Muscle layer of colon (tissue), 2 donors: ENCODE data around the gene PLET1.

Experiments used
- H3K27ac ChIP-seq: one replicate; pipeline ENCODE4 v1.7.0; 2013; ENCODE audit warnings: low read depth, mild to moderate bottlenecking, low read length, moderate library complexity
- H3K27me3 ChIP-seq, 2 donors: one replicate each; pipeline ENCODE4 v1.7.0; 2013; ENCODE audit warnings: low read length in 2 of 2, mild to moderate bottlenecking in 2 of 2; ENCODE audit not compliant: insufficient read depth in 2 of 2, control insufficient read depth in 1 of 2
- H3K36me3 ChIP-seq: one replicate; pipeline ENCODE4 v1.7.0; 2013; ENCODE audit warnings: mild to moderate bottlenecking, low read length; ENCODE audit not compliant: insufficient read depth
- H3K4me1 ChIP-seq: one replicate; pipeline ENCODE4 v1.7.0; 2013; ENCODE audit warnings: mild to moderate bottlenecking, low read length; ENCODE audit not compliant: insufficient read depth
- H3K4me3 ChIP-seq, 2 donors: one replicate each; pipeline ENCODE4 v1.7.0; 2013; ENCODE audit warnings: low read length in 2 of 2, low read depth in 1 of 2, mild to moderate bottlenecking in 1 of 2, moderate library complexity in 1 of 2
- H3K9ac ChIP-seq: one replicate; pipeline ENCODE4 v1.7.0; 2013; ENCODE audit warnings: low read length
- H3K9me3 ChIP-seq: one replicate; pipeline ENCODE4 v1.7.0; 2013; ENCODE audit warnings: mild to moderate bottlenecking, low read length
- donor health status: abdominal sarcoma.
- donor health status: Adenocarcinoma of cecum.

PLET1 gene

GRCh38 chr11:112280268-112281126 lies 19.8 kb upstream of the PLET1 start:
- Histone ChIP-seq H3K4me1 (peaks cover 3% of the 10 kb centered on the region), H3K27ac (peak overlapping the region; percentile 10), H3K36me3 (no peaks in the 10 kb centered on the region), H3K9ac (peak overlapping the region; percentile 7), H3K27me3 (no peaks in the 10 kb centered on the region), H3K9me3 (no peaks in the 10 kb centered on the region), H3K4me3 (peak overlapping the region; percentile 48 to 76)

DNA sequence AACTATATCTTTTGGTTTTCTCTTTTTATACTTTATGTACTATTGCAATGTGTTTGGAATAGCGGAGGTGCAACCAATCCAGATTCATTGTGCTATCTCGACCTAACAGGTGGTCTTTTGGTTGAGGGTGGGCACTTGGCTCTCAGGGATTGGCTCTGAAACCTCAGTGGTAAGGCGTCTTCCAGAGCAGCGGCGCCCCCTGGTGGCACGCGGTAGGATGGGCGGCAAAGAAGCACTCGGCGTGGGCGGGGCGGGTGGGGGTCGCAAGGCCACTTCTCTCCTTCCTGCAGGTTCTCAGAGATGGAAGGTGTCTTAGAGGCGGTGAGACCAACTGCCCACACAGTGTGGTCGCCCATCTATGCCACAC lies 19.2 kb upstream of the PLET1 start:
- H3K9me3 ChIP-seq: no peaks in the 10 kb centered on the region
- peak overlapping the region; percentile 48 to 76 for H3K4me3 ChIP-seq
- H3K27me3 ChIP-seq: no peaks in the 10 kb centered on the region
- no peaks in the 10 kb centered on the region for H3K36me3 ChIP-seq
- peak overlapping the region; percentile 10 for H3K27ac ChIP-seq
- peaks cover 3% of the 10 kb centered on the region for H3K4me1 ChIP-seq
- no peak overlapping the region for H3K9ac ChIP-seq

- Histone ChIP-seq H3K36me3 (no peaks in the 10 kb centered on the region), H3K9ac (no peak overlapping the region), H3K4me1 (peaks cover 3% of the 10 kb centered on the region), H3K4me3 (no peak overlapping the region), H3K27me3 (no peaks in the 10 kb centered on the region), H3K9me3 (no peaks in the 10 kb centered on the region), H3K27ac (no peak overlapping the region)
Observed at GRCh38 chr11:112278803-112279202, 18.1 kb upstream of the PLET1 start.

- no peaks in the 10 kb centered on the region for H3K9me3 ChIP-seq
- no peaks in the 10 kb centered on the region for H3K36me3 ChIP-seq
- H3K4me3 ChIP-seq: no peak overlapping the region
- H3K27me3 ChIP-seq: no peaks in the 10 kb centered on the region
- H3K9ac ChIP-seq: no peak overlapping the region
- no peak overlapping the region for H3K27ac ChIP-seq
- peaks cover 3% of the 10 kb centered on the region for H3K4me1 ChIP-seq
Observed at GRCh38 chr11:112277941-112278340, 17.3 kb upstream of the PLET1 start.

- H3K4me1 ChIP-seq: peaks cover 3% of the 10 kb centered on the region
- no peak overlapping the region for H3K9ac ChIP-seq
- no peaks in the 10 kb centered on the region for H3K9me3 ChIP-seq
- H3K27ac ChIP-seq: no peak overlapping the region
- no peaks in the 10 kb centered on the region for H3K27me3 ChIP-seq
- H3K4me3 ChIP-seq: no peak overlapping the region
- no peaks in the 10 kb centered on the region for H3K36me3 ChIP-seq
Observed at GRCh38 chr11:112277029-112277428, 16.4 kb upstream of the PLET1 start.

- Histone ChIP-seq H3K9ac (no peak overlapping the region), H3K4me1 (no peaks in the 10 kb centered on the region), H3K27me3 (no peaks in the 10 kb centered on the region), H3K36me3 (no peaks in the 10 kb centered on the region), H3K9me3 (no peaks in the 10 kb centered on the region), H3K4me3 (no peak overlapping the region), H3K27ac (no peak overlapping the region)
Observed at GRCh38 chr11:112274007-112274783, 13.5 kb upstream of the PLET1 start.

DNA sequence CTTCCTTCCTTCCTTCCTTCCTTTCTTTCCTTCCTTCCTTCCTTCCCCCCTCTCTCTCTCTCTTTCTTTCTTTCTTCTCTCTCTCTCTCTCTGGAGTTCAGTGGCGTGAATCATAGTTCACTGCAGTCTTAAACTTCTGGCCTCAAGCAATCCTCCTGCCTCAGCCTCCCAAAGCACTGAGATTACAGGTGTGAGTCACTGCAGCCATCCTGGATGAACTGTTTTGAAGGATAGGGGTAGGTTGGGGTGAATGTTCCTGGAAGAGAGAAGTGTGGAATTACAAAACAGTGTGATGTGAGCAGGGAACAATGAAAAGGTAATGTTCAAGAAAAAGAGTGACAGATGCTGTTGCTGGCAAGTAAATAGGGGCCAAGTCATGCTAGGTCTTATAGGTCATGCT lies 12.4 kb upstream of the PLET1 start:
- Histone ChIP-seq H3K9ac (no peak overlapping the region), H3K27me3 (no peaks in the 10 kb centered on the region), H3K27ac (no peak overlapping the region), H3K9me3 (no peaks in the 10 kb centered on the region), H3K36me3 (no peaks in the 10 kb centered on the region), H3K4me3 (no peak overlapping the region), H3K4me1 (no peaks in the 10 kb centered on the region)

DNA sequence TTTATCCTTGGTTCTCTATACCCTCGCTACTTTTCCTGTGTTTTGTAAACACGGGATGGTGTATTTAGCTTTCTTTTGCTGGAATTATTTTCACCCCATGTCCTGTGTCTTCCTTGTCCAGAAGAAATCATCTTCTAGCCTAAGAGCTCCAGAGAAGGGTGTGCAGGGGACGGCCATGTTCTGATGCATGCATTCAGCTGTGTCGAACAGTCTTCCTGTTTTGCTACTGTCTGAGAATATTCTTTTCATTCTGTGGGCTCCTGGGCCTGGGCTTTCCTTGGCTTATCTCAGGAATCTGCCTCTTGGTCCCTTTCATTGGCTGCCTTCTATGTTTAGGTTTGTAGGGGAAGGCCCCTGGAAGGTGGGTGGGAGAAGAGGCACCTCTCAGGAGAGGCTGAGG lies 10.6 kb upstream of the PLET1 start:
- H3K27ac ChIP-seq: no peak overlapping the region
- H3K9me3 ChIP-seq: no peaks in the 10 kb centered on the region
- H3K4me1 ChIP-seq: peaks cover 2% of the 10 kb centered on the region
- H3K36me3 ChIP-seq: no peaks in the 10 kb centered on the region
- no peak overlapping the region for H3K9ac ChIP-seq
- H3K4me3 ChIP-seq: no peak overlapping the region
- no peaks in the 10 kb centered on the region for H3K27me3 ChIP-seq

DNA sequence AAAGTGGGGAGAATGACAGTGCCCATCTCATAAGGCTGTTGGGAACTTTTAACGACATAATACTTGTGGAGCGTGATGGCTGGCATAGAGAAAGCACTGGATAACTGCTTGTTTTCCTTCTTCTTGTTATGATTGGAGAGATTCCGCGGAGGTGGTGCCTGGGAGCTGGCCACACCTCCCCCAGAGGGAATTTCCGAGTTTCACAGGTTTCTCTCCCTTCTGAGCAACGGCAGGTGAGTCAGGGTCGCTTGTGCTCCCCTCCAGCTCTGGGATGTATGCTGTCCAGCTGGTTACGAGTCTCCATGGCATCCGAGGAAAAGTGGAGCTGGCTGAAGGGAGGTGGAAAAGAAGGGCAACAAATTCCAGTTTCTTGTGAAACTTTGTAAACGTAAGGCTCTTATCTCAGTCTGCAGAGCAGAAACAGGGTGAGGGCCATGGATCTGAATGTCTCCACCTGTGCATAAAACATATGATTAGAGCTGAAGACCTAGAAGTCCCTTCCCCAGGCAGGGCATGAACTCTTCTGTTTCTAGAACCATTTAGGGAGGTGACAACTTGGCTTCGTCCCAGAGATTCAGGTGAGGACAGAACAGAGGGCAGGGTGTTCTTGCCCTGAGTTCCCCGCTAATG lies 10.0 kb upstream of the PLET1 start:
- H3K27me3 ChIP-seq: no peaks in the 10 kb centered on the region
- H3K27ac ChIP-seq: no peak overlapping the region
- H3K36me3 ChIP-seq: no peaks in the 10 kb centered on the region
- H3K9me3 ChIP-seq: no peaks in the 10 kb centered on the region
- H3K4me1 ChIP-seq: peaks cover 8% of the 10 kb centered on the region
- no peak overlapping the region for H3K9ac ChIP-seq
- H3K4me3 ChIP-seq: no peak overlapping the region

DNA sequence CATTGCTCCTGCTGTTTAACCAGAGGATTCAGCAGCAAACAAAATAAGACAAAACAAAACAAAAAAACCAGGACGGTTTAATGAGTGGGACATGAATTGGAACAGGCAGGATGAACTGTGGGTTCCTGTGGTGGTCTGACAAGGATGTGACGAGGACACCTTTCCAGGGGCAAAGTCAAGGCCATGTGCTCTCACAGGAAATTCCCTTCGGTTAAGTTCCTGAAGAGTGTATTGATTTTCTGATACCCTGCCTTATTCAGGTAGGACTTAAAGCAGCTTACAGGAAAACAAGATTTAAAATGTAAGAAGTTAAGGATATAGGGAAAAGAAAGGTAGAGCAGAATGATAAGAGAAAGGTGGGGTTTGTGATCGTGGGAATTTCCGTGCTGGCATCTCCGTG lies 8.5 kb upstream of the PLET1 start:
- Histone ChIP-seq H3K4me3 (no peak overlapping the region), H3K36me3 (no peaks in the 10 kb centered on the region), H3K27ac (no peak overlapping the region), H3K4me1 (peaks cover 17% of the 10 kb centered on the region), H3K27me3 (no peaks in the 10 kb centered on the region), H3K9me3 (no peaks in the 10 kb centered on the region), H3K9ac (no peak overlapping the region)

- Histone ChIP-seq H3K27ac (no peak overlapping the region), H3K4me3 (no peak overlapping the region), H3K4me1 (peaks cover 17% of the 10 kb centered on the region), H3K9ac (no peak overlapping the region), H3K27me3 (no peaks in the 10 kb centered on the region), H3K36me3 (no peaks in the 10 kb centered on the region), H3K9me3 (no peaks in the 10 kb centered on the region)
Observed at GRCh38 chr11:112268406-112268805, 7.7 kb upstream of the PLET1 start.
